ENCODE data around the gene ADAMTS12. TPM values are rescaled to one million over a fixed set of nuclear protein-coding genes. Genes with fewer than 3 reads are reported as not detected.

ADAMTS12 gene
- total RNA-seq, 6 experiments from 2014 or later, result 1.1 to 3.9 (median 1.7) TPM

DNA sequence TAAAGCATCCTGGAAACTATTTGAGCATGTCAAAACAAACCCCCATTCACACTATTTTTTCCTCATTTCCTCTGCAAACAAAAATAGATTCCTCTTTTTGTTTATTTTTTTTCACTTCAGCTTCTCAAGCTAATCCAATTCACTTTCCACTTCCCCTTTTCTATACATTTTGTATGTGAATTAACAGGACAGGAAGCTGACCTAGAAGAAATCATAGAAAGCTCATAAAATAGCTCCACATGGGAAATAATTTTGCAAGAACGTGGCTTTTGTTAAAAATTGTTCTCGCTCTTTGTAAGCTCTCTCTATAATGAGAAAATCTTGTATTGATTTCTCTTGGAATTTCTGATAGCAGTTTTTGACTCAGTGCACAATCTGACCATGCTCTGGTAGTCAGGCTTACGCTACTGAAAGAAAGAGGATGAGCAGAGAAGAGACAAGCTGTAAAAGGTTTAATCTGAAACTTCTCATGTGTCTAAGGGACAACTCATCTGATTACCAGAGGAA is 215.8 kb downstream of the ADAMTS12 start:
- DNase-seq, result no peak
- Histone ChIP-seq H3K36me3 (no peaks in the 10 kb centered on the region), H3K27ac (no peak overlapping the region), H3K9me3 (no peaks in the 10 kb centered on the region), H3K4me1 (peaks cover 0 to 2% (median 0%) of the 10 kb centered on the region in 4 donors), H3K27me3 (no peaks in the 10 kb centered on the region), H3K4me3 (no peak overlapping the region)
- WGBS (ENCODE audit: insufficient coverage, low coverage, low lambda C conversion rate, missing lambda C conversion rate), result 27% methylated on average over 3 of the region's 3 CpGs
- no peak for ATAC-seq
- TF ChIP-seq, protein P1, sequence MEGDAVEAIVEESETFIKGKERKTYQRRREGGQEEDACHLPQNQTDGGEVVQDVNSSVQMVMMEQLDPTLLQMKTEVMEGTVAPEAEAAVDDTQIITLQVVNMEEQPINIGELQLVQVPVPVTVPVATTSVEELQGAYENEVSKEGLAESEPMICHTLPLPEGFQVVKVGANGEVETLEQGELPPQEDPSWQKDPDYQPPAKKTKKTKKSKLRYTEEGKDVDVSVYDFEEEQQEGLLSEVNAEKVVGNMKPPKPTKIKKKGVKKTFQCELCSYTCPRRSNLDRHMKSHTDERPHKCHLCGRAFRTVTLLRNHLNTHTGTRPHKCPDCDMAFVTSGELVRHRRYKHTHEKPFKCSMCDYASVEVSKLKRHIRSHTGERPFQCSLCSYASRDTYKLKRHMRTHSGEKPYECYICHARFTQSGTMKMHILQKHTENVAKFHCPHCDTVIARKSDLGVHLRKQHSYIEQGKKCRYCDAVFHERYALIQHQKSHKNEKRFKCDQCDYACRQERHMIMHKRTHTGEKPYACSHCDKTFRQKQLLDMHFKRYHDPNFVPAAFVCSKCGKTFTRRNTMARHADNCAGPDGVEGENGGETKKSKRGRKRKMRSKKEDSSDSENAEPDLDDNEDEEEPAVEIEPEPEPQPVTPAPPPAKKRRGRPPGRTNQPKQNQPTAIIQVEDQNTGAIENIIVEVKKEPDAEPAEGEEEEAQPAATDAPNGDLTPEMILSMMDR (IDR thresholded peaks at IDR 0.05), result no peak
- no peak for TF ChIP-seq POLR2A (IDR thresholded peaks at IDR 0.05)
- intact Hi-C loops (cut with DNase I), result no loop called here

GRCh38 chr5:33671700-33672291 is 220.0 kb downstream of the ADAMTS12 start:
- peaks cover 0 to 2% (median 0%) of the 10 kb centered on the region in 4 donors for H3K4me1 ChIP-seq
- 100% methylated on average over 1 of the region's 1 CpG for WGBS (ENCODE audit: insufficient coverage, low coverage, low lambda C conversion rate, missing lambda C conversion rate)
- TF ChIP-seq POLR2A (IDR thresholded peaks at IDR 0.05), result no peak
- TF ChIP-seq, protein P1 (IDR thresholded peaks at IDR 0.05), result no peak
- H3K4me3 ChIP-seq, result no peak overlapping the region
- ATAC-seq (no peak), DNase-seq (no peak)
- intact Hi-C loops (cut with DNase I), result no loop called here
- no peaks in the 10 kb centered on the region for H3K27me3 ChIP-seq
- no peak overlapping the region for H3K27ac ChIP-seq
- H3K36me3 ChIP-seq, result no peaks in the 10 kb centered on the region
- H3K9me3 ChIP-seq, result no peaks in the 10 kb centered on the region

DNA sequence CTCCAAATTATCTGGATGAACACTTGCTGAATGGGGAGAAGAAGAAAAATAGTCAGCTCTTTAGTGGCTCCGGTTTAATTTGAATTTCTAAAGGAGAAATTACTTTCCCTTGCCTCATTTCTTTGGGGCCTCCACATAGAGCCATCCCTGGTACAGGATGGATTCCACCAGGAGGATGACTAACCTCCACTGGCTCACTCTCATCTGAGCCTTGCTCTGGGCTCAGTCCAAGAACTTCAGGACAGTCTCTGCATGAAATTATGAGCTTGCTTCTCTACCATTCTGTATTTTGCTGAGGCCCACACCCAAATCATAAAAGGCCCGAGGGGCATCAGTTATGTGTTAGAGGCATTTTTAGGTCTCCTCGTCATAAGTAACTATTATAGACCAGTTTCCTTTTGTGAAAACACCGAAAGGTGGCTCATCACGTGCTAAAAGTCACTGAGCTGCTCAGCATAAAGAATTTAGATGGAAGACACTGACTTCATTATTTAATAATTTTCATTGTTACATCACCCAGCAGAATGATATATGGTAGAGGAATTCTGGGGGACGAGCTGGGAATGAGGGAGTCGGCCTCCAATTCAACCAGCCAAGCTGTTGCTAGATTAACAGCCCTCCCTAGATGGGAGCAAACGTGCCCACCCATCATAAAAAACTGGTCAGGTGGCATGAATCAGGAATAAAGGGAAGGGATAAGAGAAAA is 228.9 kb downstream of the ADAMTS12 start:
- DNase-seq (no peak), ATAC-seq (no peak)
- WGBS (ENCODE audit: insufficient coverage, low coverage, low lambda C conversion rate, missing lambda C conversion rate), result 61% methylated on average over 8 of the region's 8 CpGs
- intact Hi-C loops (cut with DNase I), result no loop called here
- Histone ChIP-seq H3K27me3 (no peaks in the 10 kb centered on the region), H3K4me3 (no peak overlapping the region), H3K9me3 (no peaks in the 10 kb centered on the region), H3K4me1 (no peaks in the 10 kb centered on the region), H3K36me3 (no peaks in the 10 kb centered on the region), H3K27ac (no peak overlapping the region)
- TF ChIP-seq POLR2A (IDR thresholded peaks at IDR 0.05), result no peak
- TF ChIP-seq, protein P1 (IDR thresholded peaks at IDR 0.05), result no peak

DNA sequence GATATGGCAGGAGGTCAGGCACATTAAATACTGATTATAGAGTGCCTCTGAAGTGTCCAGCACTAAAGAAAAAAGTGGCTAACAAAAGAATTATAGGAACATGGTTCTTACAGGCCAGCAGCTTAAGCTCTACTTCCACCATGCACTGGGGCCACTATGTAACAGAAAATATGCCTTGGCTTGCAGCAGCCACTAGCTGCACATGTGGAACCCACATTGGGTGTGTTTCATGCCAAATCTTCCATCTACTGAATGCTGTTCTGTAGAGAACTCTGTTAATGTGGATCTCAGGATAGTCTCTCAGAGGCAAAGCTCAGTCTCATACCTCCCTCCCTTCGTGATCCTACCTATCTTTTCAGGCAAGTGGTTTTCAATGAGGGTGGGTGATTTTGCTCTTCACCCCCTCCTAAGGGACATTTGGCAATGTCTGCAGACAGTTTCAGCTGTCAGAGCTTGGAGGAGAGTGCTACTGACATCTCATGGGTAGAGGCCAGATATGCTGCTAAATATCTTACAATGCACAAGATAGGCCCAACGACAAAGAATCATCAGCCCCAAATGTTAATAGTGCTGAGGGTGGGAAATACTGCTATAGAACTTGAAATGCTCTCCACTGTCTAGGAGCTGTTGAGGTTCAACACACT is 232.1 kb downstream of the ADAMTS12 start:
- Histone ChIP-seq H3K36me3 (no peaks in the 10 kb centered on the region), H3K4me1 (no peaks in the 10 kb centered on the region), H3K27me3 (no peaks in the 10 kb centered on the region), H3K9me3 (no peaks in the 10 kb centered on the region), H3K4me3 (no peak overlapping the region), H3K27ac (no peak overlapping the region)
- WGBS (ENCODE audit: insufficient coverage, low coverage, low lambda C conversion rate, missing lambda C conversion rate), result 80% methylated on average over 2 of the region's 2 CpGs
- ATAC-seq (no peak), DNase-seq (no peak)
- intact Hi-C loops (cut with DNase I), result no loop called here
- TF ChIP-seq, protein P1 (IDR thresholded peaks at IDR 0.05), result no peak
- no peak for TF ChIP-seq POLR2A (IDR thresholded peaks at IDR 0.05)
